IgD-negative memory B cell (primary cell): ENCODE data around the gene ESR2. TPM values are rescaled to one million over a fixed set of nuclear protein-coding genes. Genes with fewer than 3 reads are reported as not detected.
"Not testable (repeated sequence)": the region's sequence is repeated elsewhere in the genome, so short reads cannot be mapped to it uniquely, and the experiment has no call there.

Source experiments
- H3K27ac Mint-ChIP-seq, 3 donors: one replicate each; pipeline ENCODE4 v1.8.0; 2020 to 2022; ENCODE audit warnings: mild to moderate bottlenecking in 3 of 3, mixed read lengths in 3 of 3, moderate library complexity in 1 of 3
- H3K27me3 Mint-ChIP-seq: one replicate; pipeline ENCODE4 v1.8.0; 2021; ENCODE audit warnings: mixed read lengths
- H3K36me3 Mint-ChIP-seq: one replicate; pipeline ENCODE4 v1.8.0; 2020; ENCODE audit warnings: mild to moderate bottlenecking, mixed read lengths
- H3K4me1 Mint-ChIP-seq, 3 donors: one replicate each; pipeline ENCODE4 v1.8.0; 2020 to 2022; ENCODE audit warnings: mixed read lengths in 3 of 3, mild to moderate bottlenecking in 1 of 3
- H3K4me3 Mint-ChIP-seq, 4 donors: one replicate each; pipeline ENCODE4 v1.8.0; 2020 to 2022; ENCODE audit warnings: mild to moderate bottlenecking in 4 of 4, mixed read lengths in 4 of 4, moderate library complexity in 3 of 4
- H3K9me3 Mint-ChIP-seq, 3 donors: one replicate each; pipeline ENCODE4 v1.8.0; 2020 to 2021; ENCODE audit warnings: mixed read lengths in 3 of 3, mild to moderate bottlenecking in 1 of 3
- polyA plus RNA-seq: library from polyadenylated mRNA; unstranded; fragments of 300-500 nt; fragmentation: Illumina TruSeq; gene quantifications from one replicate; pipeline ENCODE4 v1.2.3, GENCODE V29; 2021

ESR2 gene
- polyA plus RNA-seq, 1 donor from 2014 or later, result 1.3 TPM

DNA sequence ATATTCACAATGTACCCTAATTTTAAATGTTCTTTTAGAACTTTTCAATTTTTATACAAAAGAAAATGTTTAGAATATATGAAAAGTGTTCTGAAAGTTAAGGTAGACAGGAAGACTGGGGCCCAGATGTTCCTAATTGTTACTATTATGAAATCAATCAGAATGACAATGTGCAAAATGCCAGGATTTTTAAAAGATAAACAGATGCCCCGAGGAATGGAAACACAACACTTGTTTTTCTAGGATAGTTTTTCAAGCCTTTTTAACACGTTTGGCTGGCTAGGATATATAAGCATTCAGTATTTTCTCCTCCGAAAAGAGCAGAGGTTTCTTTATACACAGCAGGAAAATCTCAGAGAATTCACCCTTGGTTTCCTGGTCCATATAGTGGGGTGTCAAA, 106.8 kb downstream of the ESR2 start:
- peaks cover 11% of the 10 kb centered on the region for H3K36me3 Mint-ChIP-seq
- H3K27me3 Mint-ChIP-seq, result no peaks in the 10 kb centered on the region
- no peak overlapping the region for H3K4me3 Mint-ChIP-seq
- H3K4me1 Mint-ChIP-seq, result peaks cover 0 to 3% (median 0%) of the 10 kb centered on the region in 3 donors
- H3K27ac Mint-ChIP-seq, result no peak overlapping the region
- no peaks in the 10 kb centered on the region for H3K9me3 Mint-ChIP-seq

DNA sequence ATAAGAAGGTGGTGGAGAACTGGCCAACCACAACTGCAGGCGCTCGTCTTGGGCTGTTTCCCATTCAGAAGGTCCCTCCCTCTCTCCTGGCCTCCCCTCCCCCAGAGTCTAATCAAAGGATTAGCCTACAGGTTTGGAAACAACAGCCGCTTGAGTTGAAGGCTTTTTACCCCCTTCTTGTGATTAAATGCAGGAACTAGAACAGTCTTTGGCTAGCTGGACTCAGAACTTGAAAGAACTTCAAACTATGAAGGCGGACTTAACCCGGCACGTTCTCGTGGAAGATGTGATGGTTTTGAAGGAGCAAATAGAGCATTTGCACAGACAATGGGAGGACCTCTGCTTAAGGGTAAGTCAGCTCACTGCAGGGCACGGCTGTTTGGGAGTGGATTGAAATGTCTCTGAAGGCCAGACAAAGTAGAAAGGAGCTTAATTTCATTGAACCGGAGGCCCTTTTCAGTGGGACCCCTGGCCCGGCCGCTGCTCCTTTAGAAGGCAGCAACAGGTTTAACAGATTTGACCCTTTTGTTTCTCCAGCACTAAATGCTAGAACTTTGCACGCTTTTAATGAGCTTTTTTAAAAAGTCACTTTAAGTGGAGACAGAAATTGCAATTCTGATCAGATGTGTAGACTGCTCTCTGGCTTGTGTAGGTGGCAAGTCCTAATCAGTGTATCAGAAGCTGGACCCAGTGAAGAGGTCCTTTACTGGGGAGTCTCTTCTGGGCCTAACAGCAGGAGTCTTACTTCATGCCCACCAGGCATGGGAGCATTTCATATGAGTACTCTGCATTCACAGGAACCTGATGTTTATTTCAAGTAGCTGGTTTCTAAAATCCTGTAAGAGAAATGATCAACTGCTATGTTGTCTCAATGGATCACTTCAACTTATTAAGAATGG, 107.7 kb downstream of the ESR2 start:
- Mint-ChIP-seq H3K27me3 (no peaks in the 10 kb centered on the region), H3K9me3 (no peaks in the 10 kb centered on the region), H3K27ac (no peak overlapping the region), H3K4me3 (no peak overlapping the region), H3K36me3 (peaks cover 8% of the 10 kb centered on the region), H3K4me1 (no peaks in the 10 kb centered on the region)

DNA sequence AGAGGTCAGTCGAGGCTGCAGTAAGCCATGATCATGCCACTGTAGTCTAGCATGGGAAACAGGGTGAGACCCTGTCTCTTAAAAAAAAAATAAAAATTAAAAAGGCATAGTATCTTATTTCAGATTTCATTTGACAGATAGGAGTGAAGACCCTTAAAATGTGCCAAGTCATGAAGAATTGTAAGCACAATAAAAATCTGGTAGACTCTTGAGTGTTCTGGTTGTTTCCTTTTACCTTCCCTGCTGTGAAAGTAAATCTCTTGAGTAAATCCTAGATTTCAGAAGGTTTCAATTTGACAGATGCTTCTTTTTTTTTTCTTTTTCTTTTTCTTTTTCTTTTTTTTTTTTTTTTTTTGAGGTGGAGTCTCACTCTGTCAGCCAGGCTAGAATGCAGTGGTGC, 109.0 kb downstream of the ESR2 start:
- Mint-ChIP-seq H3K27ac (no peak overlapping the region), H3K4me1 (no peaks in the 10 kb centered on the region), H3K9me3 (no peaks in the 10 kb centered on the region), H3K27me3 (no peaks in the 10 kb centered on the region), H3K4me3 (peak overlapping the region in 1 of 4 donors; percentile 32), H3K36me3 (peaks cover under 1% of the 10 kb centered on the region)

DNA sequence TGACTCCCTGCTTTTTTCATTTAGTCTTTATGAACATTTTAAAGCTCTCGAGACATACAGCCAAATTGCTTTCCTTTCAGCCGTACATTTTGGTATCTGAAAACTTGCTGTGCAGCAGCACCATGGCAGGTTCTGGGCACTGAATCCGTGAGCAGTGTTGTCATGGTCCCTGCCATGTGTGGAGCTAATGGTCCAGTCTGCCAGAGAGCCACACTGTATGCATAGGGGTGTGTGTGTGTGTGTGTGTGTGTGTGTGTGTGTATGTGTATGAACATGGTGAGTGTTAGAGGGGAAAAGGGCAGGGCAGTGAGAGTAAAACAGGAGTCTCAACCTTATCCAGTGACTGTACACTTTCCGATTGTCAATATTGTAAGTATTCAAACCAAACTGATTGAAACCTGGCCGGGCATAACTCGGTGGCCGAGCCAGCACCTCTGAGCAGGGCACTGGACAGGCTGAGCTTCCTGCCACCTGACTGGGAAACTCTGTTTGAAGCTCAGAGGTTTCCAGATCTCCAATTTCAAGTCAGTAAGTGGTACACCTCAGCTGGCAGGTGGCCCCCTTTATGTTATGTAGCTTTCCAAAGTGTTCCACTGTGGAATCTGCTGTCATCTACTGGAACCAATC, 110.0 kb downstream of the ESR2 start:
- Mint-ChIP-seq H3K36me3 (no peaks in the 10 kb centered on the region), H3K27me3 (no peaks in the 10 kb centered on the region), H3K9me3 (no peaks in the 10 kb centered on the region), H3K4me1 (no peaks in the 10 kb centered on the region), H3K4me3 (no peak overlapping the region), H3K27ac (no peak overlapping the region)

DNA sequence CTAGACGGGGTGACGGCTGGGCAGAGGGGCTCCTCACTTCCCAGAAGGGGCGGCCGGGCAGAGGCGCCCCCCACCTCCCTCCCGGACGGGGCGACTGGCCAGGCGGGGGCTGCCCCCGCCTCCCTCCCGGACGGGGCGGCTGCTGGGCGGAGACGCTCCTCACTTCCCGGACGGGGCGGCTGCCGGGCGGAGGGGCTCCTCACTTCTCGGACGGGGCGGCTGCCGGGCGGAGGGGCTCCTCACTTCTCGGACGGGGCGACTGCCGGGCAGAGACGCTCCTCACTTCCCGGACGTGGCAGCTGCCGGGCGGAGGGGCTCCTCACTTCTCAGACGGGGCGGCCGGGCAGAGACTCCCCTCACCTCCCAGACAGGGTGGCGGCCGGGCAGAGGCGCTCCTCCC, 111.3 kb downstream of the ESR2 start:
- not testable (repeated sequence) for H3K27ac Mint-ChIP-seq, H3K9me3 Mint-ChIP-seq, H3K36me3 Mint-ChIP-seq, H3K4me3 Mint-ChIP-seq, H3K4me1 Mint-ChIP-seq, H3K27me3 Mint-ChIP-seq

DNA sequence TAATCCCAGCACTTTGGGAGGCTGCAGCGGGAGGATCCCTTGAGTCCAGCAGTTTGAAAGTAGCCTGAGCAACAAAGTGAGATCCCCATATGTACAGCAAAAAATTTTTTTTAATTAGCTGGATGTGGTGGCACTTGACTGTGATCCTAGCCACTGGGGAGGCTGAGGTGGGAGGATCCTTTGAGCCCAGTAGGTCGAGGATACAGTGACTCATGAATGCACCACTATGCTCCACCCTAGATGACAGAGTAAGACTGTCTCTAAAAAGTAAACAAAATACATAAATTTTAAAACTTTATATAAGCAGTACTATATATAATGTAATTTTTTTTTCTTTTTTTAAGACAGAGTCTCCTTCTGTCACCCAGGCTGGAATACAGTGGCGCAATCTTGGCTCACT, 115.4 kb downstream of the ESR2 start:
- Mint-ChIP-seq H3K27me3 (no peaks in the 10 kb centered on the region), H3K36me3 (no peaks in the 10 kb centered on the region)

DNA sequence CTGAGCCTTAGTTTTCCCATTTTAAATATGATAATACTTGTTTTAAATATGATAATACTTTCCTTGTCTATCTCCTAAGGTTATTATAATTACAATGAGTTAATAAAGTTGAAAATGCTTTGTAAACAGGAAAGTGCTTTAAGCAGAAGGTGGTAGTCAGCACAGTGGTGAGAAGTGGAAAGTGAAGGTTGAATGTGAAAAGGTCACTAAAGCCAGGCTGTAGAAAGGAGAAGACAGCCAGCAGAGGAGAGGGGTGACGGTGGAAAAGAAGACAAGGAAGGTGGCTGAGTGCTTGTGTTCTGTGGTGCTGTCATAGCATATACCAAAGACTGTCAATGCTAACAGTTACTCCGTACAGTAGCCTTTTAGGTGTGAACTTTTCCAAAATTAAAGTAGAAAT, 117.8 kb downstream of the ESR2 start:
- no peak overlapping the region for H3K4me3 Mint-ChIP-seq
- H3K4me1 Mint-ChIP-seq, result peaks cover 6 to 11% (median 10%) of the 10 kb centered on the region in 3 donors
- H3K9me3 Mint-ChIP-seq, result no peaks in the 10 kb centered on the region
- no peaks in the 10 kb centered on the region for H3K36me3 Mint-ChIP-seq
- no peak overlapping the region for H3K27ac Mint-ChIP-seq
- H3K27me3 Mint-ChIP-seq, result no peaks in the 10 kb centered on the region

More for the DNA sequence above, 115.4 kb downstream of the ESR2 start:
- Mint-ChIP-seq H3K27ac (no peak overlapping the region), H3K9me3 (no peaks in the 10 kb centered on the region), H3K4me1 (peaks cover 4 to 11% (median 8%) of the 10 kb centered on the region in 3 donors), H3K4me3 (no peak overlapping the region)

DNA sequence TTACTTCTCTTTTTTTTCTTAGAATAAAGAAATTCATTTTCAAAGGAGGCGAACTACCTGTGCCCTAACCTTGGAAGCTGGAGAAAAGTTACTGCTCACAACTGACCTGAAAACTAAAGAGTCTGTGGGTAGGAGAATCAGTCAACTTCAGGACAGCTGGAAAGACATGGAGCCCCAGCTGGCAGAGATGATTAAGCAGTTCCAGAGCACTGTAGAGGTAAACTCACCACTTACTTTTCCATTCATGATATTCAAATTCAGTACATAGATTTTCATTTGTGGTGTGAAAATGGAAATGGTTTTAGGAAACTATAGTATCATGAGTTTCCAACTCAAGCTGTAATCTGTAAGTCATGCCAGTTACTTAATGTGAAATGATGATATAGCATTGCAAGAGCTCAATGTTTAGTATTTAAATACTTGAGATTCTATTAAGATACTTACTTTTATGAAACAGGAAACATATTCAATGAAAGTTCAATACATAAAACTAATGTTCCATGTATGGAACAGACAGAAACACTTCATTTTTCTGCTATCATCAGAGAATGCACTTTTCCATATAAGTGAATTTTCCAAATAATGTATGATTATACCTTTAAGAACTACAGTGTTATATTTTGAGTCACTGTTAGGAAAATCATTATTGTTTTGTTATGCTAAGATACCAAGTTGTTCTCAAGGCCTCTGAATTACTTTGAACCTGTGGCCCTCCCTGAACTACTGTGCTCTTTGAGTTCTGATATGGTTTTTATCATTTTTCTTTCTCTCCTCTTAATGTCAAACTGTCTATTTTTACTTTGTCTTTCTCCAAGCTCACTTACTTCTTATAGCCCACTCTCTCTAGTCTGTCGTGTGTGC, 119.0 kb downstream of the ESR2 start:
- no peaks in the 10 kb centered on the region for H3K9me3 Mint-ChIP-seq
- H3K4me3 Mint-ChIP-seq, result no peak overlapping the region
- peaks cover 11 to 15% (median 15%) of the 10 kb centered on the region in 3 donors for H3K4me1 Mint-ChIP-seq
- peak overlapping the region in 2 of 3 donors; percentile 9 to 17 for H3K27ac Mint-ChIP-seq
- no peaks in the 10 kb centered on the region for H3K27me3 Mint-ChIP-seq
- no peaks in the 10 kb centered on the region for H3K36me3 Mint-ChIP-seq

DNA sequence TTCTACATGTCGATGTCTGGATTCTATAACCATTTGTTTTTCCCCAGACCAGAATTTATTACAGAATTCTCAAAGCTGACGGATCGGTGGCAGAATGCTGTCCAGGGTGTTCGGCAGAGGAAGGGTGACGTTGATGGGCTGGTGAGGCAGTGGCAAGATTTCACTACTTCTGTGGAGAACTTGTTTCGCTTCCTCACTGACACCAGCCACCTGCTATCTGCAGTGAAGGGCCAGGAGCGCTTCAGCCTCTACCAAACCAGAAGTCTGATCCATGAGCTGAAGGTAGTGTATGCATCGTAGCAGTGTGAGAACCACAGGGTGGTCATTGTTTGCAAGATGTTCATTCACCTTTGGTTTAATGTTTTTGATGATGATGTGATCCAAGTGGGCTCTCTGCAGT, 124.0 kb downstream of the ESR2 start:
- Mint-ChIP-seq H3K27ac (peak overlapping the region in 1 of 3 donors; percentile 63), H3K36me3 (no peaks in the 10 kb centered on the region)

DNA sequence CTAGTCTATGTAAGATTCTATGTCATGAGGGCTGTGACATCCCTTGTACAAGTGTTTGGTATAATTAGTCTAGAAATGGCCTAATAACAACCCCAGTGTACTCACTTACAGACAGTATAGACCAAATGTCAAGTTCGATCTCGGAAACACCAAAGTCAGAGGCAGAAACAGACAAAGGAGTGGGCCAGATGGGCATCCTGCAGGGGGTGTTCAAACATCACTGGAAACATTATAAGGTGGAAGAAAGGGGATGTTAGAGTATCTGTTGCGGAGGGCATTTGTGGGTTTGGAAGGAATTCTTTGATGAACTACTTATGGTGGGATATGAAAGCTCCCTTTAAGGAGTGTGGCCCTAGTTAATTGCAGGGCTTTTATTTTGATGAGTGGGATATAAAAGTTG, 134.6 kb downstream of the ESR2 start:
- H3K36me3 Mint-ChIP-seq, result peaks cover 5% of the 10 kb centered on the region

More for the DNA sequence above, 124.0 kb downstream of the ESR2 start:
- peaks cover 12 to 15% (median 12%) of the 10 kb centered on the region in 3 donors for H3K4me1 Mint-ChIP-seq
- peak overlapping the region in 1 of 4 donors; percentile 46 for H3K4me3 Mint-ChIP-seq
- H3K9me3 Mint-ChIP-seq, result no peaks in the 10 kb centered on the region
- no peaks in the 10 kb centered on the region for H3K27me3 Mint-ChIP-seq

DNA sequence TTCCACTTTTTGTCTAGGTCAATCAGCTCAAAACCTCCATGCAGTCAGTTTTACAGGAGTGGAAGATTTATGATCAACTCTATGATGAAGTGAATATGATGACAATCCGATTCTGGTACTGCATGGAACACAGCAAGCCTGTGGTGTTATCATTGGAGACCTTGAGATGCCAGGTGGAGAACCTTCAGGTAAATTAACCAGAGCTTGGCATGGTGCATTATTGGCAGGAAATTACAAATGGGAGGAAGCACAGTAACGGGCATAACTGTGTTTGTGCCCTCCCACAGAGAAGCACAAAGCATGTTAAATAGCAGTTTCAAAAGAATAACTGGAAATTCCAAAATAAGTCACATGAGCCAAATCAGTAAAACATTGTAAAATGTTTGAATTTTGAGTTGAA, 135.6 kb downstream of the ESR2 start:
- Mint-ChIP-seq H3K27ac (peak overlapping the region in 1 of 3 donors; percentile 2), H3K36me3 (peaks cover 9% of the 10 kb centered on the region), H3K27me3 (no peaks in the 10 kb centered on the region), H3K4me1 (peaks cover 3 to 5% (median 4%) of the 10 kb centered on the region in 3 donors), H3K4me3 (no peak overlapping the region), H3K9me3 (no peaks in the 10 kb centered on the region)

More for the DNA sequence above, 134.6 kb downstream of the ESR2 start:
- Mint-ChIP-seq H3K4me1 (peaks cover 3 to 5% (median 4%) of the 10 kb centered on the region in 3 donors), H3K27me3 (no peaks in the 10 kb centered on the region), H3K4me3 (no peak overlapping the region), H3K9me3 (no peaks in the 10 kb centered on the region), H3K27ac (no peak overlapping the region)

DNA sequence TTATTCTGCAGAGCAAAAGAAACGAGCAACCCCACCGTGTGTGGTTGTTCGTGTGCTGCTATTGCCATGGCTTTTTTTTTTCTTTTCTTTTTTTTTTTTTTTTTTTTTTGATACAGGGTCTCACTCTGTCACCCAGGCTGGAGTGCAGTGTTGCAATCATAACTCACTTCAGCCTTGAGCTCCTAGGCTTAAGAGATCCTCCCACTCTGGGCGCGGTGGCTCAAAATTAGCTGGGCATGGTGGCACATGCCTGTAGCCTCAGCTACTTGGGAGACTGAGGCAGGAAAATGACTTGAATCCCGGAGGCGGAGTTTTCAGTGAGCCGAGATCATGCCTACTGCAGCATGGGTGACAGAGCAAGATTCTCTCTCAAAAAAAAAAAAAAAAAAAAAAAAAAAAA, 144.2 kb downstream of the ESR2 start:
- no peaks in the 10 kb centered on the region for H3K27me3 Mint-ChIP-seq
- H3K36me3 Mint-ChIP-seq, result peaks cover 13% of the 10 kb centered on the region
- H3K4me3 Mint-ChIP-seq, result no peak overlapping the region
- peak overlapping the region in 1 of 3 donors; percentile 35 for H3K27ac Mint-ChIP-seq
- H3K9me3 Mint-ChIP-seq, result no peaks in the 10 kb centered on the region
- peaks cover 0 to 5% (median 0%) of the 10 kb centered on the region in 3 donors for H3K4me1 Mint-ChIP-seq

DNA sequence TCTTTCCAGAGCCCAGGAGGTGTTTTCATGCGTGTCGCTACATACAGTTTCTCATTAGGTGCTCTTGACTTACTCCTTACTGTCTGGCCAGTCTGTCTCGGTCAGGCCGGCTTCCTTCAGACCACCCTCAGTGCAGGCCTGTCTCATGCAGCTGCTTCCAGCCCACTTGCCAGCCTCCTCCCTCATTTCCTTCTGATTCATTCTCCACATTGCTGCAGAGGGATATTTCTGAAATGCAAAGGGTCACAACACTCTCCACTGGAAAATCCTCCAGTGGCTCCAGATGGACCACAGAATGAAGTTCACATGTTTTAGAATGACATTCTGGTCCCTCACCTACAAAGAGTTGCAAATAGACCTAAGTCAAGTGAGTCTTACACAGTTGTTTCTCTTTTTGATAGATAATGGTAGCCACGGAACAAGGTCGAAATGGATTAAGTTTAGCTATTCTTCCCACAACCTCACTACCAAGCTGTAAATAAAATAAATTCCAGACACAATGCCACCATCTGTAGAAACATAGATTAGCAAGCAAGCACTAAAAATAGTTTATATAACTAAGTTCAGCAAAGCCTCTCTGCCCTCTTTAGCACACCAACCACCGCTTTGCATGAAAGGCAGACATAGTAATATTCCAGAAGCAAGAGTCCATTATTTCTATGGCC, 146.9 kb downstream of the ESR2 start:
- peaks cover 9% of the 10 kb centered on the region for H3K36me3 Mint-ChIP-seq
- no peak overlapping the region for H3K27ac Mint-ChIP-seq
- no peaks in the 10 kb centered on the region for H3K27me3 Mint-ChIP-seq
- H3K4me3 Mint-ChIP-seq, result no peak overlapping the region
- H3K9me3 Mint-ChIP-seq, result no peaks in the 10 kb centered on the region
- H3K4me1 Mint-ChIP-seq, result peaks cover 0 to 5% (median 0%) of the 10 kb centered on the region in 3 donors

DNA sequence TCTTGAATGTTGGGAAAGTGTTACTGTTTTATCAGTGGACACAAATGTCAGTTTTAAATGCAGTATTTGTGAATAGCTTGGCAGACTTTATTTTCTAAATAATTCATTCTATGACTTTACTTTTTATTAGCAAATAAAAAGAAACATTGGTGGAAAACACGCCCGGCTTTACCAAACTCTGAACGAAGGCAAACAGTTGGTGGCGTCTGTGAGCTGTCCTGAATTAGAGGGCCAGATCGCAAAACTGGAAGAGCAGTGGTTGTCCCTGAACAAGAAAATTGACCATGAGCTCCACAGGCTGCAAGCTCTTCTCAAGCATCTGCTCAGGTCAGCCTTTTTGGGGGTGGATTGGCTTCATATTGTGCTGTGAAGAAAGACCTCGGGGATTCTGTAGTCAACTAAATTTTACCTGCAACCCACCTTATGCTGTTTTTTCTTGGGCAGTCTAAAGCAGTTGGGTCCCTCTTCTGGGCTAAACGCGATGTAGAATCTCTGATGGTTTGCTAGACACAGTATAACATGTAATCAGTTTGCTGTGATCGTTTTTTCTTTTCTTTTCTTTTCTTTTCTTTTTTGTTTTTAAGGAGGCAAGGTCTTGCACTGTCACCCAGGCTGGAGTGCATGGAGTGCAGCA, 156.4 kb downstream of the ESR2 start:
- Mint-ChIP-seq H3K9me3 (no peaks in the 10 kb centered on the region), H3K4me3 (no peak overlapping the region), H3K27ac (no peak overlapping the region), H3K4me1 (no peaks in the 10 kb centered on the region), H3K27me3 (no peaks in the 10 kb centered on the region), H3K36me3 (peaks cover 5% of the 10 kb centered on the region)
